Endothelial cell of umbilical vein (primary cell): ENCODE data around the gene SYTL5.

Experiments
- CTCF ChIP-seq, 2 donors: IDR thresholded peaks; 1 replicate in 1 of 2; 2 replicates in 1 of 2; pipeline ENCODE4 v1.5.1; 2011; ENCODE audit warnings: low read length in 2 of 2, mild to moderate bottlenecking in 2 of 2, moderate library complexity in 2 of 2, control low read depth in 1 of 2, inconsistent platforms in 1 of 2, low read depth in 1 of 2; ENCODE audit not compliant: insufficient read depth in 1 of 2; ENCODE audit errors: extremely low read depth in 1 of 2
- JUN ChIP-seq: IDR thresholded peaks from 2 replicates; pipeline ENCODE4 v1.6.1; 2011; ENCODE audit warnings: borderline replicate concordance, low read depth; ENCODE audit not compliant: insufficient read length, insufficient read depth

DNA sequence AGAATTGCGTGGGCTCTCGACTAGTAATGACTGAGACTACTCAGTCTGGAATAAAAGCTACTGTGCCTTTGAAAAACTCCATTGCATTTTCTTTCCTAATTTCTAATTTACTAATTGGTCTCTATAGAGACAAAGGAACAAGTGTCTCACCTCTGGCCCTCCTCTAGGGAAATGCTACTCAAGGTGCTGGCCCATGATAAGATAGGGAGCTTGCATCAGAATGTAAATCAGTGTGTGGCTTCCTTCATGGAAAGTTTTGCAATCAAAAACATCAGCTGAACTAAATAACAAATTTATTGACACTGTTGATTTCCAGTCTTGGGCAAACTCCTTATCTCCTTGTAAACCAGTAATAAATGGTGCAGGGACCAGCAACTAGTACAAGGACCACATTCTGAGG, 132.5 kb downstream of the SYTL5 start:
- TF ChIP-seq CTCF (IDR thresholded peaks at IDR 0.05; ENCODE audit: extremely low read depth in 1 of 2, insufficient read depth in 1 of 2, low read depth in 1 of 2, low read length in 2 of 2) (no peak), JUN (no peak)
